Ishikawa (cell line): Measurements from ENCODE around the gene PAPSS2.

Experiments
- CREB1 ChIP-seq: IDR thresholded peaks from 2 replicates; pipeline ENCODE4 v1.6.1; 2012; ENCODE audit warnings: low read depth
- EGR1 ChIP-seq: IDR thresholded peaks from 2 replicates; pipeline ENCODE4 v1.6.1; 2012
- EP300 ChIP-seq: IDR thresholded peaks from 2 replicates; pipeline ENCODE4 v1.6.1; 2012; ENCODE audit warnings: borderline replicate concordance
- FOXM1 ChIP-seq: IDR thresholded peaks from 2 replicates; pipeline ENCODE4 v1.6.1; 2012; ENCODE audit warnings: low read depth, borderline replicate concordance
- RAD21 ChIP-seq: IDR thresholded peaks from 2 replicates; pipeline ENCODE4 v1.6.1; 2012; ENCODE audit warnings: low read depth
- TCF12 ChIP-seq: IDR thresholded peaks from 2 replicates; pipeline ENCODE4 v1.6.1; 2012; ENCODE audit warnings: low read depth
- TEAD4 ChIP-seq: IDR thresholded peaks from 2 replicates; pipeline ENCODE4 v1.6.1; 2012
- YY1 ChIP-seq: IDR thresholded peaks from 2 replicates; pipeline ENCODE4 v1.6.1; 2012; ENCODE audit warnings: low read depth
- ZBTB7A ChIP-seq: IDR thresholded peaks from 2 replicates; pipeline ENCODE4 v1.6.1; 2012; ENCODE audit warnings: low read depth
- TF ChIP-seq, protein P1 (sequence below): IDR thresholded peaks from 2 replicates; pipeline ENCODE4 v1.6.1; 2012; ENCODE audit warnings: low read depth, mild to moderate bottlenecking

DNA sequence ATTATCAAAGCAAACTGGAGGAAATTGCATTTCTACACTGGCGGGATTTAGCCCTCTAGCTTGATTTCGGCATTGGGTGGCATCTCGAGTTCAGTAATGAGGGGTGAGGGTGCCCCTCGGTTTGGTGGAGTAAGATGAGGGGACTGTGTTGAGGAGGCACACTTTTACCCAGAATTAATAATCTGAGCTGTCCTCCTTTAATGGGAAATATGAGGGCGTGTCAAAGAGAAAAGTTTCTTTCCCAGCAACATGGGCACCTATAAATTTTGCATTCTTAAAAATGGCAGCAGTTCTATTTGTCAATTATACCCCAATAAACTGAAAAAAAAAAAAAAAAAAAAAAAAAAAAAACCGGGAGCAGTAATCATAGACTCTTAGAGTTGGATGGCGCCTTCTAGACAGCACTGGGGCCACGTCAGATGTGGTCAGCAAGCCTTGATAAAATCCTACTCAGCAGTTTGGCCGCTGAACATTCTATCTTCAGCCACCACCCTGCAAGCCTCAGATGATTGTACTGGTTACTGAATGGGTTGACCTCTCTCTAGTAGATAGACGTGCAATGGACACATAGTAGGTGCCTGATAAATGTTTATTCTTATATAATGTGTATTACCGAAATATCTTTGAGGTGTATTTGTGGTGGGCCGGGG, 931 bp downstream of the PAPSS2 start:
- TF ChIP-seq YY1 (no peak), TCF12 (no peak), EP300 (no peak), ZBTB7A (no peak), TEAD4 (no peak), RAD21 (no peak), CREB1 (no peak), FOXM1 (no peak), EGR1 (no peak)
- TF ChIP-seq, protein P1, sequence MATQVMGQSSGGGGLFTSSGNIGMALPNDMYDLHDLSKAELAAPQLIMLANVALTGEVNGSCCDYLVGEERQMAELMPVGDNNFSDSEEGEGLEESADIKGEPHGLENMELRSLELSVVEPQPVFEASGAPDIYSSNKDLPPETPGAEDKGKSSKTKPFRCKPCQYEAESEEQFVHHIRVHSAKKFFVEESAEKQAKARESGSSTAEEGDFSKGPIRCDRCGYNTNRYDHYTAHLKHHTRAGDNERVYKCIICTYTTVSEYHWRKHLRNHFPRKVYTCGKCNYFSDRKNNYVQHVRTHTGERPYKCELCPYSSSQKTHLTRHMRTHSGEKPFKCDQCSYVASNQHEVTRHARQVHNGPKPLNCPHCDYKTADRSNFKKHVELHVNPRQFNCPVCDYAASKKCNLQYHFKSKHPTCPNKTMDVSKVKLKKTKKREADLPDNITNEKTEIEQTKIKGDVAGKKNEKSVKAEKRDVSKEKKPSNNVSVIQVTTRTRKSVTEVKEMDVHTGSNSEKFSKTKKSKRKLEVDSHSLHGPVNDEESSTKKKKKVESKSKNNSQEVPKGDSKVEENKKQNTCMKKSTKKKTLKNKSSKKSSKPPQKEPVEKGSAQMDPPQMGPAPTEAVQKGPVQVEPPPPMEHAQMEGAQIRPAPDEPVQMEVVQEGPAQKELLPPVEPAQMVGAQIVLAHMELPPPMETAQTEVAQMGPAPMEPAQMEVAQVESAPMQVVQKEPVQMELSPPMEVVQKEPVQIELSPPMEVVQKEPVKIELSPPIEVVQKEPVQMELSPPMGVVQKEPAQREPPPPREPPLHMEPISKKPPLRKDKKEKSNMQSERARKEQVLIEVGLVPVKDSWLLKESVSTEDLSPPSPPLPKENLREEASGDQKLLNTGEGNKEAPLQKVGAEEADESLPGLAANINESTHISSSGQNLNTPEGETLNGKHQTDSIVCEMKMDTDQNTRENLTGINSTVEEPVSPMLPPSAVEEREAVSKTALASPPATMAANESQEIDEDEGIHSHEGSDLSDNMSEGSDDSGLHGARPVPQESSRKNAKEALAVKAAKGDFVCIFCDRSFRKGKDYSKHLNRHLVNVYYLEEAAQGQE = no peak
